Activated T-helper 1 cell treated with anti-CD3 and anti-CD28 coated beads, Interleukin-12 subunit alpha, Interleukin-12 subunit beta, Interleukin-2, Interleukin-4 antibody, amounts not matched to agents 30 ng/mL and 10 ng/mL and 1 ng/mL, durations not matched to agents 14 hours and 24 hours and 36 hours (primary cell): ENCODE data around the gene UNC45A. TPM values are rescaled to one million over a fixed set of nuclear protein-coding genes. Genes with fewer than 3 reads are reported as not detected.
A peak's percentile ranks its signal among the peaks of the same experiment; 100 is the strongest.
"Not testable (repeated sequence)": the region's sequence is repeated elsewhere in the genome, so short reads cannot be mapped to it uniquely, and the experiment has no call there.

Experiments used
- DNase-seq: peaks from one replicate; pipeline ENCODE4 v3.0.0; 2021; ENCODE audit warnings: low spot score
- H3K27ac Mint-ChIP-seq: one replicate; pipeline ENCODE4 v1.8.0; 2021; ENCODE audit warnings: mild to moderate bottlenecking, mixed read lengths
- H3K27me3 Mint-ChIP-seq: one replicate; pipeline ENCODE4 v1.8.0; 2022; ENCODE audit warnings: mild to moderate bottlenecking, moderate library complexity, mixed read lengths; ENCODE audit not compliant: insufficient read depth
- H3K36me3 Mint-ChIP-seq: one replicate; pipeline ENCODE4 v1.8.0; 2021; ENCODE audit warnings: low read depth, mixed read lengths
- H3K4me1 Mint-ChIP-seq: one replicate; pipeline ENCODE4 v1.8.0; 2021; ENCODE audit warnings: low read depth, mixed read lengths
- H3K4me3 Mint-ChIP-seq: one replicate; pipeline ENCODE4 v1.8.0; 2021; ENCODE audit warnings: mild to moderate bottlenecking, moderate library complexity, mixed read lengths
- H3K9me3 Mint-ChIP-seq: one replicate; pipeline ENCODE4 v1.8.0; 2021; ENCODE audit warnings: mixed read lengths
- intact Hi-C: fragments of 100-400 bp; cut with micrococcal nuclease; formaldehyde crosslinking; loops from one replicate; pipeline ENCODE4 v1.15.1; 2024
- total RNA-seq: library from RNA; stranded (reverse); gene quantifications from 2 replicates; pipeline ENCODE4 v1.2.3, GENCODE V29; 2022

UNC45A gene
- total RNA-seq, 1 donor from 2014 or later = 68.6 TPM

DNA sequence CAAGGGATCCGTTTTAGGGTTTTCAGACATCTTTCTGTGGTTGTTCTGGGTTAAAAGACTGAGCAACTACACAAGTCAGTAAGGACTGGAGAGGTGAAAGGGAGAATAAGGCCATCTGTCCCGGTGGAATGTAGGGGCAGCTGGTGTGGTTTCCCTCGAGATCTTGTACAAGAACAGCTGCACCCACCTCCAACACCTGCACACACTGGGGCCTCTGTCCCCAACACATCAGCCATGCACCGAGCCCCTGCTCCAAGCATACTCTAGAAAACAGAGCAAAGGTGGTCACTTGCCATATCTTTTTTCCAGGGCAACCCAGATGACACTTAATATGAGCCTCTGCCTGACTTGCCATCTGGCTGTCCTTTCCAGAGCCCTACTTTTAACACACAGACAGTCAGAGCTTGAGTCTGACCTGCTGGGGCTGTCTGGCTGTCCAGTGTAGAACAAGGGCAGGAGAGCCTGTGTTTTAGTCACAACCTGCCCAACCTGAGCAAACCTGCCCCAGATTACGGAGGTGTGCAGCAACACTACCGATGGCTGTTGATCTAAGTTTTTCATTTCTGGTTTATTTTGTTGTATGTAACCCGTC, 19.8 kb upstream of the UNC45A start:
- no peak overlapping the region for H3K4me3 Mint-ChIP-seq

GRCh38 chr15:90915808-90916440, 19.2 kb upstream of the UNC45A start:
- Mint-ChIP-seq H3K27me3 (no peaks in the 10 kb centered on the region), H3K4me1 (peaks cover 4% of the 10 kb centered on the region), H3K27ac (no peak overlapping the region), H3K9me3 (no peaks in the 10 kb centered on the region), H3K4me3 (no peak overlapping the region), H3K36me3 (peaks cover 61% of the 10 kb centered on the region)
- no peak for DNase-seq
- intact Hi-C loops = no loop called here

More for the DNA sequence above, 19.8 kb upstream of the UNC45A start:
- DNase-seq = no peak
- Mint-ChIP-seq H3K4me1 (no peaks in the 10 kb centered on the region), H3K27ac (peak overlapping the region; percentile 58), H3K27me3 (no peaks in the 10 kb centered on the region), H3K36me3 (peaks cover 59% of the 10 kb centered on the region), H3K9me3 (no peaks in the 10 kb centered on the region)
- intact Hi-C loops = no loop called here

- H3K4me3 Mint-ChIP-seq = no peak overlapping the region
- intact Hi-C loops = no loop called here
- H3K9me3 Mint-ChIP-seq = no peaks in the 10 kb centered on the region
- H3K27me3 Mint-ChIP-seq = no peaks in the 10 kb centered on the region
- peaks cover 65% of the 10 kb centered on the region for H3K36me3 Mint-ChIP-seq
- H3K4me1 Mint-ChIP-seq = peaks cover 9% of the 10 kb centered on the region
- no peak for DNase-seq
- H3K27ac Mint-ChIP-seq = no peak overlapping the region
These were observed 18.6 kb upstream of the UNC45A start for GRCh38 chr15:90916461-90916860.

DNA sequence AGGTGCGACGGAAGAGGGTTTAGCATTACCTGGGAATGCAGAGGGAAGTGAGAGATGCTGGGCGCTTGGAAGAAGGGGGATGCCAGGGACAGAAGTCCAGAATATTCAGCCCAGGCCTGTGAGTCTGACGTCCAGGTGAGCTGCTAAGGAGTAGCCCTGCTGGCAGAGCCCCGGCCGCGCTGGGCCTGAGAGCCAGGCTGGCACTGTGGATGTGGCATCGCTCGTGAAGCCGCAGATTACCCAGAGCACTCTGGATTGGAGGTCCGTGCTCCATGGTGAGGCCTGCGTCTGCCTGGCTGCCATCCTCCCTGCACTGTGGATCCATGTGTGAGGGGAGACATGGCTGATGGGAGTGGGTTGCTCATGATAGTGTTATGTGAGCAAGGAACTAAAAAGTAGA, 17.5 kb upstream of the UNC45A start:
- intact Hi-C loops = no loop called here
- H3K27me3 Mint-ChIP-seq = no peaks in the 10 kb centered on the region
- peaks cover 18% of the 10 kb centered on the region for H3K4me1 Mint-ChIP-seq
- H3K36me3 Mint-ChIP-seq = peaks cover 70% of the 10 kb centered on the region
- no peak overlapping the region for H3K4me3 Mint-ChIP-seq
- no peaks in the 10 kb centered on the region for H3K9me3 Mint-ChIP-seq
- no peak overlapping the region for H3K27ac Mint-ChIP-seq
- no peak for DNase-seq

DNA sequence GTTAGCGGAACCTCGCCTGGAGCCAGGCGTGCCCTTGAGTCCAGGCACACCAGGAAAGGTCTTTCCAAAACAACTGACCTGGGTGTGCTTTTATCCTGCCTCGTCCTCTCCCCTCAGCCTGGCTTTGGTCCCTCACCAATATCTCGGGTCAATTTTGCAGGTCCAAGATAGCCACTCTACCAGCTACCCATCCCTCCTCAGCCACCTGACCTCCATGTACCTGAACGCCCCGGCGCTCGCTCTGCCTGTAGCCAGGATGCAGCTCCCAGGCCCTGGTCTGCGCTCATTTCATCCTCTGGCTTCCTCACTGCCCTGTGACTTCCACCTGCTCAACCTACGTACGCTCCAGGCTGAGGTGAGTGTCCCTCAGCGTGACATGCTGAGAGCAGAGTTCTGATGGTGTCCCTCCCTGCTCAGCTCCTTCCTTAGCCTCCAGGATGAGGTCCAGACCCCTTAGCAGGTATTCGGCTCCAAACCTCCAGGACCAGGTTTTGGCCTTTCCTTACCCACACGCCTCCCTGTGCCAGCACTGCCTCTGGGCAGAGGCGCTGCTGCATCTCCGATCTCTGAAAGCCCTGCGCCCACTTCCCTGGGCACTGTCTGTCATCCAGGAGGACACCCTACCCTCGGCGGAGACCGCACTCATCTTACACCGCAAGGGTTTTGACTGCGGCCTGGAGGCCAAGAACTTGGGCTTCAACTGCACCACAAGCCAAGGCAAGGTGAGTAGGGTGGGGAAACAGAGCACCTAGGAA, 16.9 kb upstream of the UNC45A start:
- H3K4me3 Mint-ChIP-seq = no peak overlapping the region
- H3K9me3 Mint-ChIP-seq = no peaks in the 10 kb centered on the region
- H3K36me3 Mint-ChIP-seq = peaks cover 66% of the 10 kb centered on the region
- intact Hi-C loops = no loop called here
- no peaks in the 10 kb centered on the region for H3K27me3 Mint-ChIP-seq
- H3K4me1 Mint-ChIP-seq = peaks cover 24% of the 10 kb centered on the region
- no peak for DNase-seq
- no peak overlapping the region for H3K27ac Mint-ChIP-seq

DNA sequence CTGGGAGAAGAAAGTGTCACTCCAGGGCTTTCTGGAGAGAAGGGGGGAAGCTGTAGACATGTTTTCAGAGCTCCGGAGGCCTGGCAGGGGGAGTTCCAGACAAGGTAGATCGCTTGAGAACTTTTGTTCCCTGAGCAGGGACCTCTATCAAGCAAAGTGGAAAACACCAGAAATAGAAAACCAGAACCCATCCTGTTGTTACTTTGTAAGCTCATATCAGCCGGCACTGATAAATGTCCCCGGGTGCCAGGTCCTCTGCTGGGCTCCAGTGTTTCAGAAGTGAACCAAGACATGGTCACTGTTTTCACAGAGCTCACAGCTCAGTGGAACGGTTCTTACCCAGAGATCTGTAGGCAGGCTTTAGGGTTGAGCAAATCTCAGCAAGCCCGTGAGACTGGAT, 16.2 kb upstream of the UNC45A start:
- intact Hi-C loops = no loop called here
- Mint-ChIP-seq H3K27me3 (no peaks in the 10 kb centered on the region), H3K4me1 (peaks cover 30% of the 10 kb centered on the region), H3K4me3 (no peak overlapping the region), H3K36me3 (peaks cover 63% of the 10 kb centered on the region), H3K9me3 (no peaks in the 10 kb centered on the region), H3K27ac (no peak overlapping the region)
- DNase-seq = no peak

GRCh38 chr15:90921887-90922286, 13.2 kb upstream of the UNC45A start:
- H3K4me3 Mint-ChIP-seq = no peak overlapping the region
- peaks cover 54% of the 10 kb centered on the region for H3K36me3 Mint-ChIP-seq
- intact Hi-C loops = loop anchor here (2.0 kb wide), 2 partner anchors 19 to 77 kb away; partner anchors contain the start of gene MAN2A2
- DNase-seq = no peak
- H3K27me3 Mint-ChIP-seq = no peaks in the 10 kb centered on the region
- peaks cover 46% of the 10 kb centered on the region for H3K4me1 Mint-ChIP-seq
- H3K27ac Mint-ChIP-seq = no peak overlapping the region
- H3K9me3 Mint-ChIP-seq = no peaks in the 10 kb centered on the region

DNA sequence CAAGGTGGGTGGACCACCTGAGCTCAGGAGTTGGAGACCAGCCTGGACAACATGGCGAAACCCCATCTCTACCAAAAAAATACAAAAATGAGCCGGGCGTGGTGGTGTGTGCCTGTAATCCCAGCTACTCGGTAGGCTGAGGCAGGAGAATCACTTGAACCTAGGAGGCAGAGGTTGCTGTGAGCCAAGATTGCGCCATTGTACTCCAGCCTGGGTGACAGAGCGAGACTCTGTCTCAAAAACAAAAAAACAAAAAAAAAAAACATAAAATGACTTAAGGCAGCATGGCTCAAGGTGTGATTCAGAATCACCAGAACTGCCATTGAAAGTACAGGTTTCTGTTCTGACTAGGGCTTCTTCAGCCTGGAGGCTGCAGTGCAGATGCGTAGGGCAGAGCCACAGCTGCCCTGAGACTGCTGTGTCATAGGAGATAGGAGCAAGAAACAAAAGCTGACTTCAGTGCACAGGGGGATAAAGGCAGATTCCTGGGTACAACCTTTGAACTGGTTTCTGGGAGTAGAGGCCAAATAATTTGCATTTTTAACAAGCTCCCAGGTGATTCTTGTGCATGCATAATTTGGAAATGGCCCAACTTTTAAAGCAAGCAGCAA, 12.3 kb upstream of the UNC45A start:
- DNase-seq, H3K4me3 Mint-ChIP-seq, H3K9me3 Mint-ChIP-seq, H3K27me3 Mint-ChIP-seq: not testable (repeated sequence)
- intact Hi-C loops = loop anchor here (1.0 to 2.0 kb wide), 3 partner anchors 8 to 78 kb away; partner anchors contain the start of gene MAN2A2
- Mint-ChIP-seq H3K36me3 (peaks cover 50% of the 10 kb centered on the region), H3K4me1 (peaks cover 46% of the 10 kb centered on the region), H3K27ac (peak overlapping the region; percentile 73)

DNA sequence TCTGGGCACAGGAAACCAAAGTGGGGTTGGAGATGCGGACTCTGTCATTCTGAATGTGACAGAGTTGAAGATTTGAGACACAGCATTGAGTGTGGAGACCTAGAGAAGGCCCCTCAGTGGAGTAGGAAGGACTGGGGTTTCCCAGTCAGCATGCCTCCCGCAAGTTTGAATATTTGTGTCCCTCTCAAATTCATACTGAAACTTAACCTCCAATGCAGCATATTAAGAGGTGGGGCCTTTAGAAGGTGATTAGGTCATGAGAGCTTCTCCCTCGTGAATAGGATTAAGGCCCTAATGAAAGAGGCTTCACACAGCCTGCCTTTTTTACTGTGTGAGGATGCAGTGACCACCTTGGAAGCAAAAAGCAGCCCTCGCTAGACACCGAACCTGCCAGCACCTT, 10.7 kb upstream of the UNC45A start:
- Mint-ChIP-seq H3K36me3 (peaks cover 40% of the 10 kb centered on the region), H3K4me3 (peak overlapping the region; percentile 51), H3K27ac (peak overlapping the region; percentile 85), H3K9me3 (no peaks in the 10 kb centered on the region), H3K27me3 (no peaks in the 10 kb centered on the region), H3K4me1 (peaks cover 54% of the 10 kb centered on the region)
- DNase-seq = no peak
- intact Hi-C loops = no loop called here

DNA sequence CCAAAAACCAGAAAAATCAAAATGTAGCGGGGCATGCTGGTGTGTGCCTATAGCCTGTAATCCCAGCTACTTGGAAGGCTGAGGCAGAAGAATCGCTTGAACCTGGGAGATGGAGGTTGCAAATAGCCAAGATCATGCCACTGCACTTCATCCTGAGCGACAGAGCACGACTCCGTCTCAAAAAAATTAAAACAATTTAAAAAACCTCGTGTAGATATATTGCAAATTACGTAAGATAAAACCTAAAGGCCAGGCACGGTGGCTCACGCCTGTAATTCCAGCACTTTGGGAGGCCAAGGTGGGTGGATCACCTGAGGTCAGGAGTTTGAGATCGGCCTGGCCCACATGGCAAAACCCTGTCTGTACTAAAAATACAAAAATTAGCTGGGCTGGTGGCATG, 8.3 kb upstream of the UNC45A start:
- Mint-ChIP-seq H3K36me3 (peaks cover 19% of the 10 kb centered on the region), H3K4me1 (peaks cover 67% of the 10 kb centered on the region)
- intact Hi-C loops, H3K27ac Mint-ChIP-seq, DNase-seq, H3K9me3 Mint-ChIP-seq, H3K4me3 Mint-ChIP-seq, H3K27me3 Mint-ChIP-seq: not testable (repeated sequence)

DNA sequence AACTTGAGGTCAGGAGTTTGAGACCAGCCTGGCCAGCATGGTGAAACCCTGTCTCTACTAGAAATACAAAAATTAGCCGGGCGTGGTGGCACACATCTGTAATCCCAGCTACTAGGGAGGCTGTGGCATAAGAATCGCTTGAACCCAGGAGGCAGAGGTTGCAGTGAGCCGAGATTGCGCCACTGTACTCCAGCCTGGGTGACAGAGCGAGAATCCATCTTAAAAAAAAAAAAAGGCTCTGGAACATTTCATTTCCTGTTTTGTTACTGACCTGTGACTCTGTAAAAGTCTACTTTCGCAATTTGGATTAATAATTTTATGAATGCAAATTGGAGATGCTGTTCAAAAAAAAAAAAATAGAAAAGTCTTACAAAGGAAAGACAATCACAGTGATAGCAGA, 7.0 kb upstream of the UNC45A start:
- Mint-ChIP-seq H3K4me3 (peak overlapping the region; percentile 65), H3K36me3 (peaks cover 13% of the 10 kb centered on the region), H3K4me1 (peaks cover 64% of the 10 kb centered on the region), H3K27ac (peak overlapping the region; percentile 67)
- DNase-seq, H3K27me3 Mint-ChIP-seq, intact Hi-C loops, H3K9me3 Mint-ChIP-seq: not testable (repeated sequence)

DNA sequence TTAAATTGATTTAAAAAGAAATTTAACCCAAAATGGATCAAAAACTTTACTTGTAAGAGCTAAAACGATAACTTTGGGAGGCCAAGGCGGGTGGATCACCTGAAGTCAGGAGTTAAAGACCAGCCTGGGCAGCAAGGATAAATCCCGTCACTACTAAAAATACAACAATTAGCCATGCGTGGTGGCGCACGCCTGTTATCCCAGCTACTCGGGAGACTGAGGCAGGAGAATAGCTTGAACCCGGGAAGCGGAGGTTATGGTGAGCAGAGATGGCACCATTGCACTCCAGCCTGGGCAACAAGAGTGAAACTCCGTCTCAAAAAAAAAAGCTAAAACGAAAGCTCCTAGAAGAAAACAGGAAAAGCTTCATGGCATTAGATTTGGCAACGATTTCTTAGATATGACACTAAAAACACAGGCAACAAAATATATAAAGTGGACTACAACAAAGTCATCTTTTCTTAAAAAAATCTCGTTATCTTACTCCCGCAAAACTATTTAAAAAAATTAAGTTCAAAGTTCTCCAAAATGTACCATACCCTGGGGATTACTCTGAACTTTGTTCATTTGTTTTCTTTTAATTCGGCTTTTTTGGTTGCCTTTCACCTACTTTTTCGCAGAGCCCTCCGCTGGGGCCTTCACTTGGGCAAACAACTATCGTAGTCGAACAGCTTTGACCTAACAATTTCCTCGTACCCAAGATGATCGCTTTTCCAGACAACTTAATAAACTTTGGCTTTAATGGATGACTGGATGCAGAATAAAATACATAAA, 5.7 kb upstream of the UNC45A start:
- Mint-ChIP-seq H3K27ac (peak overlapping the region; percentile 99), H3K36me3 (peaks cover 6% of the 10 kb centered on the region), H3K4me1 (peaks cover 64% of the 10 kb centered on the region), H3K27me3 (no peaks in the 10 kb centered on the region), H3K9me3 (no peaks in the 10 kb centered on the region), H3K4me3 (peak overlapping the region; percentile 99)
- intact Hi-C loops = loop anchor here (1.0 to 10.0 kb wide), 9 partner anchors 26 to 1955 kb away; partner anchors contain the start of genes AP3S2, BLM, IDH2 and MAN2A2
- DNase-seq = no peak
